GM19463 (cell line): ENCODE data around the gene SPTSSA.

Source experiments
- ATAC-seq: cut with Tn5 transposase; IDR thresholded peaks from one replicate; pipeline ENCODE4 v1.9.1; 2021; ENCODE audit warnings: mild to moderate bottlenecking, moderate library complexity; ENCODE audit not compliant: unreplicated experiment

The SPTSSA gene

DNA sequence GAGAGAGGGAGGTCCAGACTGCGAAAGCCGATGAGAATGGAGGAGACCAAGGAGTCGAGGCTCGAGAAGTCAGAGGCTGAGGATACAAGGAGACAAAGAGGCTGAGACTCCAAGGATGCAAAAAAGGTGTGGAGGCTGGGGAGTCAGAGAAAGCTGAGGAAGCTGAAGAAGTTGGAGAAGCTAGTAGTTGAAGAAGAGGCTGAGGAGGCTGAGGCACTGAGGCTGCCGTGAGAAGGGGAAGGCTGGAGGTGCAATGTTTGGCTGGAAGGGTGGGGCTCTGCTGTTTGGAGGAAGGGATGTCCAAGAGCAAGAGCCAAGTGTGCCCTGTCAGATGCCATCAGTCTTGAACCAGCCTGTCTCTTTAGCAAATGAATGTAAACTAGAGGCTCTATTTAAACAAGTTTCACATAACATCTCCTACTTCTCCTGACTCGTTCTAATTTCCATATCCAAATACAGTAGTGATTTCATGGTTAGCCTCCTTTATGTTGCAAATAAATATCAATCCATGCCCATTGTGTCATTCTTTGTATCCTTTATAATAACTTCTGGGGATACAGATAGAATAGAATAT, 10.8 kb upstream of the SPTSSA start:
- no peak for ATAC-seq

DNA sequence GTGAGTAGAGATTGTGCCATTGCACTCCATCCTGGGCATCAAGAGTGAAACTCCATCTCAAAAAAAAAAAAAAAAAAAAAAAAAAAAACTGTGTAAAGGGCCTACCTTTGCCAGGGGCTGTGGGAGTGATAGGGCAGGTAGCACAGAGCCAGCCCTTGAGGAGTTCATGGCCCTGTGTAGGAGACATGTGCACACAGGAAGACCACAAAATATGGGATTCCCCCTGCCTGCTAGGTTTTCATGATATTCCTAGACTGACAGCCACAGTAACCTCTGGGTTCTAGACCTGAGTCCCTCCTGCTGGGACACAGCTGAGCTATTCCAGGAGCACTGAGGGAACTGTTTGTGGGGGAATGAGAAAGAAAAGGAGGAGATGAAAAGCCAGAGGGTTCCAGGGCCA, 8.3 kb upstream of the SPTSSA start:
- no peak for ATAC-seq

DNA sequence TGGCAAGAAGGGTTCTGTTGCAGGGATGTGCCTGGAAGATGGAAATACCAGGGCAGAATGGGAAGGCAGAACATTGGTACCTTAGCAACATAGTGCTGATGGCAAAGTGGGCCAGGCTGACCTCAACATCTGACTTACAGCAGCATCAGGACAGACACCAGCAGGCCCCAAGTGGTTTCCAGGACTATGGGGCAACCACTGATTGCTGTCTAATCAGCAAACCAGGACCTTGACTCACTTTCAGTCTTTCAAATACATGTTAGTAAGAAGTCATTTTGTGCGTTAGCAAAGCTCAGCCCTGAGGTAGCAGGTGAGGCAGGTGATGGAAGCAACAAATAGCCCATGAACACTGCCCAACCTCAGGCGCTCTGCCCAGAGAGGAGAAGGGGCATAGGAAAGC, 4.7 kb upstream of the SPTSSA start:
- no peak for ATAC-seq

DNA sequence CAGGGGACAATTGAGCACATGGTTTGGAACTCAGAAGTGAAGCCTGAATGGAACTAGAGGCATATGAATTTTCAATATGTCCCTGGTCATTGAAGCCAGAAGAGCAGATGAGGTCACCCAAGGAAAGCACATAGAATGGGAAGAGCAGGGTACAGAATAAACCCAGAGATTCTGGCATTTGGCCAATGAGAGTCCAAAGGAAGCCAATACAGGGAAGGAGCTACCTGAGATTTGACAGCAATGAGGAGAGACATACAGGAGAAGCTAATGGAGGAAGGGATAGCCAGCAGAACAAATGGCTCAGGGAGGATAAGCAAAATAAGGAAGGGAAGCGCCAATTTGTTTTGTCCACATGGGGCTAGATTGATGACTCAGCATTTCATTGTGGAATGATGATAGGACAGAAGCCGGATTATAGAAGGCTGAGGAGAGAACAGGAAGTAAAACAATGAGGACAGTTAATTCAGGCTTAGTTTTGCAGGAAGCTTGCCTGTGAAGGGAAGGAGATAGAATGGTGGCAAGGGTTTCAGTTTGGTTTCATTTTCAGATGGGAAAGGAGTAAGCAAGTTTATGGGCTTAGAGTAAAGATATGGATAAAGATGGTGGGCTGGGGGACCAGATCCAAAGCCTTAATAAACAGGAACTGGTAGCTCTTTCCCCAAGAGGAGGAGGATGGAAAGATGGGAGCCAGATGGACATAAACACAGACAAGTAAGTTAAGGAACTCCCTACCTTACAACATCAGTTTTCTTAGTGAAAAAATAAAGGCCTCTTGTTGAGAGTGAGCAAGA, 3.2 kb upstream of the SPTSSA start:
- no peak for ATAC-seq

DNA sequence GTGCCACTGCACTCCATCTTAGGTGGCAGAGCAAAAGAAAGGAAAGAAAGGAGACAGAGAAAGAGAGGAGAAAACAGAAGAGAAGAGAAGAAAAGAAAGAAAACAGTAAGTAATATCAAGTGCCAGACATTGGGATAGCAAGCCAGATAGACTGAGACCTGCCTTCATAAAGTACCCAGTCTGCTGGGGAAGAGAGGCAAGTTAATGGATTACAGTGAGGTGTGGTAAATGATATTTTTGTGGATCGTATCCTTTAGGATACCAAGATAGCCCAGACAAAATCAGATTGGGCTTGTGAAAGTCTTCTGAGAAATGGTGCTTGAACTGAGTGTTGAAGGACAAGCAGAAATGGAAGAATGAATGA, 1.5 kb upstream of the SPTSSA start:
- no peak for ATAC-seq

DNA sequence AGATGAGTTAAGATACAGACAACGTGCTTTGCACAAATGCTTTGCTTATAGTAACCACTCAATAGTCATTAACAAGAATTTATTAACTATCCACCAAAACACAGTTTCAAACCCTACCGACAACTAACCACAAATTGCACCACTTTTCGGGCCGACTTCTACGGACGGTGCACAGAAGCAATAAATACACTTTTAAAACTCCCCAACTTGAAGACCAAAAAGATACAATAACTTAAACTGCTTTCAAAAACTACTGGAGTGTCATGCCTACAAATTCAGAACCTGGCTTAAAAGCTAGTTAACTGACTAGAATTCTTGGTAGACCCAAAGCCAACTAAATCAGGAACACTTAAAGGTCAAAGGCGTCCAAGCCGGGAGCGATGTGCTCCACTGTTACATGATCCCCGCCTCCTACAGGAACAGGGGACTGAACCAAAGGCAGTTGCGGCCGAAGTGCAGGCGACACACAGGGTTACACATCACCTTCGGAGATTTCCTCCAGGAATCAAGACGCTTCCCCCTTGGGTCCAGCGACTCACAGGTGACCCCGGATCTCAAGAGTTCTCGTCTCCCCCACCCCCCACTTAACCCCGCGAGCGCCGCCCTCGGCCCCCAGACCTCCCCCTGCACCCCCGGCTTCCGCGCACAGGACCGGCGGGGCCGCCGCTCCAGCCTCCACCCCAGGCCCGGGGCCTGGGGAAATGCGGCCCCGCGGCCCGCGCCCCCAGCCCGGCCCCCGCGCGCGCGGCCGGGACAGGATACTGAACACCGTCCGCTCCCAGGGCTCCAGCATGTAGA, 507 bp downstream of the SPTSSA start:
- ATAC-seq = peak; percentile 27

DNA sequence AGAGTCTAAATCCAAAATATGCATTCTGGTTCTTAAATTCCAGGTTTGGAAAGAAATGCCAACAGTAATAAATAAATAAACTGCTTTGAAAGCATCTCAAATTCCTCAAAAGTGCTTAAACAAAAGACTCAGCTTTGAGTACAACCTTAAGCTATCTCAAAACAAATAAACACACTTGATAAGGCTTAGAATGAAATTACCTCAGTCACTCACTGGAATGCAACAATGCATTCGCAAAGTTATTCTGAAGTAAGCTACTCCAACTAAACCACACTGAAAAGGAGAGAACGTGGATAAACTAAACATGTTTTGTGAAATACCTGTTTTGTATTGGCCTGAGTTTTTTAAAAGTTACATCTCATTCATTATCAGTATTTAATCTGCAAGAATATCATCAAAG, 1.2 kb downstream of the SPTSSA start:
- no peak for ATAC-seq

DNA sequence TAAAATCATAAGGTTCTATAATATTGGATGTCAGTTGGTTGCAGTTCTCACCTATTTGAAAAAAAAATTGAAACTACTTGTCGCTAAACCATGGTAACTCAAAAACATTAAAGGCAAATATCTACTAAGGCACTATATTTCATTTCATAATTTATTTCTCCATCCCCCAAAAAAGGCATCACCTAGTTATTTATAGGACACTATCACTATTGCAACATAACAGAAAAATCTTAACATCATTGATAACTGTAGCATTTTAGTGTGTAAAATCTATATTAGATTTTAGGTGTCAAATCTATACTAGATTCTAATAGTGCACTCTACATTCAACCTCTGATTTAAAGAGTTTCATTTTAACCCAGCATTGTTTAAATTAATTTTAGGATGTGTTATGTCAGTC, 1.7 kb downstream of the SPTSSA start:
- no peak for ATAC-seq

DNA sequence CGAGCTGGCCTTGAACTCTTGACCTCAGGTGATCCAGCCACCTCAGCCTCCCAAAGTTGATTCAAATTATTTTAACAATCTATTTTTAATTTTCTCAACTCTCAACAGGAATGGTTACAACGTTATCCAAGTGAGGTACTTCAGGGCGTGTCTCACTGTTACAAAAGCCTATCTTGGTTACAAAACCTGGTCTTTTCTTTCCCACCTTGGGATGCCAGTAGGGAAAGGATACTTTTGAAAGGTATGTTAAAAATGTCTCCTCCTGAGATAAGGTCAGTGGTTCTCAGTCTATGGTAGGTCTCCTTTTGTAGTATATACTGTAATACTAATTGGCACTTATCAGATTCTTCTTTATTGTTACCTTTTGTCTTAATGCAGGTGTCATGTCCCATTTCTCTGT, 4.9 kb downstream of the SPTSSA start:
- ATAC-seq = no peak

DNA sequence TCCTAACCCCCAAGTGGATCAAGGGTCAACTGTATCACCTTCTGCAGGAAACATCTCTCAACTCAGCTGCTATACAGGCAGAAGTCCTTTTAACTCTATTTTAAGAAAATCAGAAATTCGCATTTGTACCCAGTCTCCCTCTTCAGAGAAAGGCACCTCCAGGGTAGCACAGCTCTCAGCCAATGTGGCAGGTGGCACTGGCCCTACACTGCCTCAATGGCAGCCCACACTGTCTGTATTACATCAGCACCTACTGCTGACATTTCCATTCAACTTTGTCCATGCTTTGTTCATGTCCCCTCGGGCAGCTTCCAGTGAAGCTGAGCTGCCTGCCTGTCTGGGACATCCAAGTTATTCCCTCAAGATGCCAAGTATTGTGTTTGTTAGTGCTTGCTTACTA, 8.8 kb downstream of the SPTSSA start:
- ATAC-seq = no peak

DNA sequence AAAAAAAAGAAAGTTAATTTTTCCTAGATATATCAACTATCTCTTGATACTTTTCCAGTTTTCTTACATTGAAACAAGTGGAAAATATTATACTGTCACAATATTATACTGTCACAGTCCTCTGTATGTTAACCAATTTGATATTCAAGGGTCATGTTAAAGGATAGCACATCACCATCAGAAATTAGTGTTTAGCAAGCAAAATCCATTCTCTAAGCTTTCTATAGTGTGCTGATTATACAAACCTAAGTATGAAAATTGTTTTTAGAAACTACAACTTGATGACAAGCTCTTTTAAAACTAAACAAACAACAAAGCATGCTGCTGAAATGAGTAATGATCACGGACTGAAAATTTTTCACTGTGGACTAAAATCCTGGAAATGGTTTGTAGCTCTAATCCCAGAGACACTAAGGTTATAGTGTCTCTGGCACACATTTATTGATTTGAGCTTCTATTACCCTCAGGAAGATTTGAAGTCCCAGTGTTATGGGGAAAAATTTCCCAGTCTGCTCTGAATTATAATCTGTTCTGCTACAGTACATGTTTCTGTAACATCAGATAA, 9.7 kb downstream of the SPTSSA start:
- no peak for ATAC-seq

DNA sequence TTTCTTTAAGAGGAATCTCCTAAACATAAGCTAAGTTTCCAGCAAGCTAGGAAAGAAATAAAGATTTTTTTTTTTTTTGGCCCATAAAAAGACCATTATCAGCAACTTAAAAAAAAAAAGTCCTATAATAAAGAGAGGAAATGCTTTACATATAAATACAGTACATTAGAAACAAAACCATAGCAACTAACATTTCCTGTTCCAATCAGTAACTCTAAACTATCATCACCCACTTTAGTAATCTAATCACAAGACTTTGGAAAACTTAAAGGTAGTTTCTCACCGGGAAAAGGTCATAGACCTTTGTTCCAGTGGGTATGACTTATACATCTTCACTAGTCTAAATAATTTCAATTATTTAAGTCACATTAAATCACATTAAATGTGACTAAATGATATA, 11.1 kb downstream of the SPTSSA start:
- no peak for ATAC-seq

DNA sequence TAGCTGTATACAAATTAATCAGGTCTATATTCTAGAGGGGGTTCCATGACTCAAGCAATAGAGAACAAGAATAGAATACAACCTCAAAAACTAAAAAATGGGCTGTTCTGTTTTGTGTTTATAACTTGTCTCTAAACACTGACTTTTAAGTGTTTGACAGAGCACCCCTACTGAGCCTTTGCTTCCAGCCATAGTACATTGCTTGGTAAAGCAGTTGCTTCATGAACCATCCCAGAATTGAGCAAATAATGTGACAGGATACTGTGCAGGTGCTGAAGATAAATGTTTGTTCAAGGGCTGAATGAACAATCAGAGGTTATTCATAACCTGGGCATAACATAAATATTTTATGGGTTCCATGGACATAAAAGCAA, 11.5 kb downstream of the SPTSSA start:
- no peak for ATAC-seq

DNA sequence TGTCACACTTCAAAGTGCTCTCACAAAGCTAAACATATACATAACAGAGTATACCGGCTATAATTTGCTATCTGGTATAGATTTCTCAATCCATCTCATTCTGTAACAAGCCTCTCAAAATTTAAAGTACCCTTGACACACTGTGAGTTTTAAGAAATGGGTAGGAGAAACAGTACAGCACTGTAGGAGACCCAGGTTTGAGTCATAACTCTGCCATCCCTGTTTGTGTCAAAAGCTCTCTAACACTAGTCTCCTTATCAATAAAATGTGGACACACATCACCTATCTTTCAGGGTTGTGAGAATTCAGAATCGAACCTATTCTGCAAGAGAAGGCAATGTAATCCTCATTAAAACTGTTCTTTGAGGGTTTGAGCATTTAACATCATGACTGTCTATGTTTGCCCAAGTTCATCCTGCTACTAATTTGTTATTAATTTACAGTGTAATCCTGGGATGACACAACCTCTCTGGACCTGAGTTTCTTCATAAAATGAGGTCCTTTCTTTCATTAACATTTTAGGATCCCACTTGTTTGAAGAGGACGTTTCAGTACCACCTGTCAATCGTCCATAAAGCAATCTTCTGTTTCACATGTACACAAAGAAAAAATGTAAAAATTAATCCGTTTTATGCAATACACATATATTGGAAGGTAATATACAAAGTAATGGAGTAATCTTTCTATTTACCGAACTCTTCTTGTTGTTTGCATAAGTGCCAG, 12.1 kb downstream of the SPTSSA start:
- ATAC-seq = no peak

DNA sequence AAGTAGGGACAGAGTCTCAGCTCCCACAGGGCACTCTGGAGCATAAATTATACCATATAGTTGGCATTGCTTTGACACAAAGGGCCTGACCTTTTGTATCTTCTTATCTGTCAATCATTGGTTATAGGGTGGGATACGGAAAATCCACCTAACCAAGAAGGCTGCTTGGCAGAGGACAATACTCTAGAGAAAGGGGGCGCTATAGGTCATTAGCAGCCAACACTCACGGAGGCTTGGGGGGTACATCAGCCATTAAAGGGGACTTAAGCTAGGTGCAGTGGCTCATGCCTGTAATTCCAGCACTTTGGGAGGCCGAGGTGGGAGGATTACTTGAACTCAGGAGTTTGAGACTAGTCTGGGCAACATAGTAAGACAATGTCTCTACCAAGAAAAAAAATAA, 22.9 kb downstream of the SPTSSA start:
- ATAC-seq = no peak

DNA sequence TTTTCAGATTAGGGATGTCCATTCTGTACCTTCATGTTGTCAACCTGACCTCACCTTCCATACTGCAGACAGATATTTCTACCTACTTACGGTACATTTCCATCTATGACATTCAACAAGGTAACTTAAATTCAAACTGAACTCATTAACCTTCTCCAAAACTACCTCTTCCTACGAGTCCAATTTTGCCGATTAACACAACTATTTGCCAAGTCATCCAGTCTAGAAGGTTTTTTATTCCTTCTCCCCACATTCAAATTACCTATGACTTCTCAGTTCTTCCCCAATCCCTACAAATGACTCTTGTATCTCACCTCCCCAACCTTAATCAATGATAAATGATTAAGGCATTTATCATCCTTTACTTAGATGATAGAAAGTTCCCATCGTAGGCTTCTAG, 23.6 kb downstream of the SPTSSA start:
- ATAC-seq = no peak

DNA sequence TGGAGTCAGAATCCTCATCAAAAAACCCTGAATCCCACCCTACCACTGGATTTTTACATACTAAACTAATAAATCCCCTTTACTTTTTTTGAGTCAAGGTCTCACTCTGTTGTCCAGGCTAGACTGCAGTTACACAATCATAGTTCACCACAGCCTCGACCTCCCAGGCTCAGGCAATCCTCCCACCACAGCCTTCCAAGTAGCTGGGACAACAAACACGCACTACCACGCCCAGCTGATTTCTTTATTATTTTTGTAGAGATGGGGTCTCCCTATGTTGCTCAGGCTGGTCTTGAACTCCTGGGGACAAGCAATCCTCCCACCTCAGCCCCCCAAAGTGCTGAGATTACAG, 24.3 kb downstream of the SPTSSA start:
- no peak for ATAC-seq

DNA sequence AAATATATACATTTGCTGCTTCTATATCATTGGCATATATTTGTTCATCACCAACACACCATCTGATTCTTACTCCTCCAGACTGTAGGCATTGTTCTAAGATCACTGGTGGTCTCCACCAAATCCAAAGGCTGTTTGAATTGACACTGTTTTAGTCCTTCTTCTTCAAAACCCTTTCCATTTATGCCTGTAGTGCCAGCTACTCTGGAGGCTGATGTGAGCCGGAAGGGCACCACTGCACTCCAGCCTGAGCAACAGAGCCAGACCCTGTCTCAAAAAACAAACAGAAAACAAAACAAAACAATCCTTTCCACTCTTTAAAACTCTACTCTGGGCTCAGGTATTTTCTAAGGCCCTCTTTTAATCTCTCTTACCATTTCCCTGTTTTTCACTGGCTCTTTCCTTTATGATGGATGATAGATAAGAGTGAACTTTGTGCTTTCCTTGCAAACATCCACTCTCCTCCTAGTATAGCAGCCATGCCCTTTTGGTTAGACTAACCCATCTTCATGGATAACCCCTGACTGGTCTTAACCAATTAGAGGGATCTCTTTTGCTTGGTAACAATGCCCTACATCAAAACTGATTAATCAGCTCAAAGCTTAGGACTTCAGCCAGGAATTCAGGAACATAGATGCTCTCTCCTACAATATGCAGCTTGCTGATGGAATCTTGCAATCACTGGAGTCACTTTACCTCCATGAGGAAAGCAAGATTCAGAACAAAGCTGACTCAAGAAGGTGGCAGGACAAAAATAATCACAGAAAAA, 24.9 kb downstream of the SPTSSA start:
- ATAC-seq = no peak

DNA sequence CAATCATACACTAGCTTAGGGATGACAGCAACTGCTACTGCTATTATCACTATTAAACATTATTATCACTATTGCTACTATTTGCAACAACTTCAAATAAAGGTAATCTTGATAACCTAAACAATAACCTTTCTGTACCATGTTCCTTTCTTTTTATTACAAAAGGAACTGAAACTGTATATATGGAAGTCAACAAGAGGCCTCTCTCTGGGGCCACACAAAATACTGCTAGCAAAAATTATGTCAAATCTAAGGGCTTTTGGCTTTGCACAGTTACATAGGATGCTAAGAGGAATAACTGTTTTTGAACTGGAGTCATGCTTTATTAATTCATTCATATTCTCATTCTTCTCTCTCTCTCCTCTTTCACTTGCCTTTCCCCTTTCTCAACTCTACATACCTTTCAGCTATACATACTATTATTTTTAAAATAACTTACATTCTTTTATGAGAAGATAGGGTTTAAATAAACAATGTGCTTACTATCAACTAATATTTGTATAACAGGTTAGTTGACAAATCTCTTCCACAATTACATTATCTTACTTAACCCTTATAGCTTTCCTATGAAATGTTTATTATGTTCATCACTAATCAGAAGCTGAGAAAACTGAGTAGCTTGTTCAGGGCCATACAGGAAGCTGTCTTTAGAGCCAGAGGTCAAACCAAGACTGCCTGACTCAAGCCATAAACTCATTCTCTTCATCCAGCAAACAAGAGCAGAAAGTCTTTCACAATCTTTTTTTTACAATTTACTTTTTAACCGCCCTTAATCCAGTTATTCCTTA, 25.7 kb downstream of the SPTSSA start:
- no peak for ATAC-seq

DNA sequence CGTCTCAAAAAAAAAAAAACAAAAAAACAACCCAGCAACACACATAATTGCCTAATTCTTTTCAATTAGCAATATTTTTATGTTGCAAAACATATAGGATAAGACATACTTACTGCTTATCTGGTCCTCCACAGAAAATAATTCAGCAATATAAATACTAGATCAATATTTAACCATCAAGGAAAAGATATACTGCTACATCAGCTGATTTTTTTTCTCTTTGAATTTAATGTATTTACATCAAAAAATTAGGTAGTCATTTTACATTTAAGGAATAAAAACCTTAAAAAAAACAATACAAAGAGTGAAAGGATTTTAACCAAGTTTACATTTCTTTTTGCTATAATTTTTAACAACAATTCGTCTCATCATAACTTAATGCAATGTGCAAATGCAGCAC, 28.1 kb downstream of the SPTSSA start:
- no peak for ATAC-seq
